ENCODE results near the gene RPP30.
A peak's percentile ranks its signal among the peaks of the same experiment; 100 is the strongest.
"Not testable (repeated sequence)": the region's sequence is repeated elsewhere in the genome, so short reads cannot be mapped to it uniquely, and the experiment has no call there.

RPP30 gene

DNA sequence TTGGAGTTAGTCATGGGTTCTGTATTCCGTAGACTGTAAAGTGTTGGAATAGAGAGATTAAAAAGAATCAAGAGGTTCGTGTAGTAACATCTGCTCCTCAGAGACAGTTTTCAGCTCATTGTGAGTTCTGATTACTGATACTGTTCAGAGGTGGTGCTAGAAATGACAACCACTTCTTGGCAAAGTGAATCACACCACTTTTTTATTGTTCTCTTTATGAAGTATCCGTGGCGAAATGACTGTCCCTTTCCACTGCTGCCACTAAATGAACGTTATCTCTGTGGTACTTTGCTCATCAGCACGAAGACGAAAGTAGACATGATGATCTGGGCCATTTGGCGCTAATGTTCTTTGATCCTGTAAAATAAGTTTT lies 860 bp downstream of the RPP30 start:
- Histone ChIP-seq H3K27ac (ENCODE audit: low read depth, low read length) (no peak overlapping the region), H3K9ac (ENCODE audit: low read length) (peak overlapping the region; percentile 75), H3K9me2 (replicated peaks; ENCODE audit: insufficient read depth, low read length) (no peaks in the 10 kb centered on the region), H3K4me3 (ENCODE audit: insufficient read depth, low read length, poor library complexity, severe bottlenecking) (peak overlapping the region; percentile 91), H2AFZ (ENCODE audit: low read depth, low read length, severe bottlenecking) (no peak overlapping the region), H3K4me2 (ENCODE audit: low read depth, low read length, poor library complexity, severe bottlenecking) (peak overlapping the region; percentile 94), H3K27me3 (ENCODE audit: low read length) (no peaks in the 10 kb centered on the region), H3F3A (ENCODE audit: insufficient read depth) (no peaks in the 10 kb centered on the region), H3K9me3 (ENCODE audit: insufficient read depth, low read length) (peaks cover 5% of the 10 kb centered on the region; the same call in 1 of the 2 replicates), H3K36me3 (ENCODE audit: low read length) (peaks cover 6% of the 10 kb centered on the region; the same call in 1 of the 2 replicates), H4K20me1 (ENCODE audit: low read depth, low read length) (no peaks in the 10 kb centered on the region; the same call in 1 of the 2 replicates), H3K79me2 (ENCODE audit: insufficient read depth, low read length) (peaks cover 24% of the 10 kb centered on the region)
- TF ChIP-seq CTCF (IDR thresholded peaks at IDR 0.05; ENCODE audit: insufficient read depth, low read length, poor library complexity, severe bottlenecking) (no peak), EZH2phosphoT487 (conservative IDR thresholded peaks at IDR 0.05; ENCODE audit: low read length) (no peak)

- Histone ChIP-seq H3K36me3 (ENCODE audit: low read length) (peaks cover 15% of the 10 kb centered on the region; the same call in 1 of the 2 replicates), H3K9me2 (replicated peaks; ENCODE audit: insufficient read depth, low read length) (no peaks in the 10 kb centered on the region), H2AFZ (ENCODE audit: low read depth, low read length, severe bottlenecking) (no peak overlapping the region), H3K4me3 (ENCODE audit: insufficient read depth, low read length, poor library complexity, severe bottlenecking) (no peak overlapping the region), H3K9ac (ENCODE audit: low read length) (no peak overlapping the region), H3K27ac (ENCODE audit: low read depth, low read length) (no peak overlapping the region), H4K20me1 (ENCODE audit: low read depth, low read length) (no peaks in the 10 kb centered on the region), H3K4me2 (ENCODE audit: low read depth, low read length, poor library complexity, severe bottlenecking) (no peak overlapping the region), H3K79me2 (ENCODE audit: insufficient read depth, low read length) (peaks cover 2% of the 10 kb centered on the region; the same call in 1 of the 2 replicates), H3F3A (ENCODE audit: insufficient read depth) (no peaks in the 10 kb centered on the region), H3K9me3 (ENCODE audit: insufficient read depth, low read length) (no peaks in the 10 kb centered on the region), H3K27me3 (ENCODE audit: low read length) (no peaks in the 10 kb centered on the region)
- TF ChIP-seq EZH2phosphoT487 (conservative IDR thresholded peaks at IDR 0.05; ENCODE audit: low read length) (no peak), CTCF (IDR thresholded peaks at IDR 0.05; ENCODE audit: insufficient read depth, low read length, poor library complexity, severe bottlenecking) (no peak)
These were observed 7.3 kb downstream of the RPP30 start for GRCh38 chr10:90879062-90879461.

DNA sequence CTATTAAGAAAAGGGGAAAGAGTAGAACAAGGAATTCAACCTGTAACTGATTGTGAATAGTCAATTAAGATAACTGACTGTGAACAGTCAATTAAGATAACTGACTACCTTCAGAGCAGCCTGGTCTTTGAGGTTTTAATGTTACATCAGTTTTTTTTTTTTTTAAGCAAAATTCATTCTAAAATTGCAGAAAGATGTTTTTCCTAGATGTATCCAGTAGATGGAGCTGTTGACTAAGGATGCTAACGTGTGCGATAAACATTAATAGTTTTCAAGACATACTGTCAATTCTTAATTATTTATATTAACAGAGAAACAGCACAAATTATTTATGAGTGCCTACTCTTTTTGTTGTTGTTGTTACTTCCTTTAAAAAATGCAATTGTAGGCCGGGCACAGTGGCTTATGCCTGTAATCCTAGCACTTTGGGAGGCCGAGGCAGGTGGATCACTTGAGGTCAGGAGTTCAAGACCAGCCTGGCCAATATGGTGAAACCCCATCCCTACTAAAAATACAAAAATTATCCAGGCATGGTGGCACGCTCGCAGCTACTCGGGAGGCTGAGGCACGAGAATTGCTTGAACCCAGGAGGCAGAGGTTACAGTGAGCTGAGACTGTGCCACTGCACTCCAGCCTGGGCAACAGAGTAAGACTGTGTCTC lies 8.4 kb downstream of the RPP30 start:
- H3K4me2 ChIP-seq (ENCODE audit: low read depth, low read length, poor library complexity, severe bottlenecking); H3K9me3 ChIP-seq (ENCODE audit: insufficient read depth, low read length); H3K27ac ChIP-seq (ENCODE audit: low read depth, low read length); H3K27me3 ChIP-seq (ENCODE audit: low read length); H3K4me3 ChIP-seq (ENCODE audit: insufficient read depth, low read length, poor library complexity, severe bottlenecking); H4K20me1 ChIP-seq (ENCODE audit: low read depth, low read length); H3K9ac ChIP-seq (ENCODE audit: low read length); H3K9me2 ChIP-seq (replicated peaks; ENCODE audit: insufficient read depth, low read length); H3F3A ChIP-seq (ENCODE audit: insufficient read depth); H2AFZ ChIP-seq (ENCODE audit: low read depth, low read length, severe bottlenecking); H3K79me2 ChIP-seq (ENCODE audit: insufficient read depth, low read length): not testable (repeated sequence)
- peaks cover 19% of the 10 kb centered on the region; the same call in 1 of the 2 replicates for H3K36me3 ChIP-seq (ENCODE audit: low read length)
- TF ChIP-seq CTCF (IDR thresholded peaks at IDR 0.05; ENCODE audit: insufficient read depth, low read length, poor library complexity, severe bottlenecking) = peak; percentile 18

All from SU-DHL-6 (cell line).